Endodermal cell (in vitro differentiated cells): Measurements from ENCODE around the gene FAM107B. TPM values are rescaled to one million over a fixed set of nuclear protein-coding genes. Genes with fewer than 3 reads are reported as not detected.

Source experiments
- DNase-seq: peaks from one replicate; pipeline ENCODE4 v3.0.0-alpha.2; 2017
- H3K27ac ChIP-seq: 2 replicates; pipeline ENCODE4 v1.5.1; 2013; ENCODE audit warnings: mild to moderate bottlenecking, low read depth, low read length, moderate library complexity
- H3K27me3 ChIP-seq: 2 replicates; pipeline ENCODE4 v1.6.1; 2013; ENCODE audit warnings: mild to moderate bottlenecking, low read length, moderate library complexity; ENCODE audit not compliant: insufficient read depth, control insufficient read depth, poor library complexity, severe bottlenecking
- H3K36me3 ChIP-seq: 2 replicates; pipeline ENCODE4 v1.7.0; 2013; ENCODE audit warnings: mild to moderate bottlenecking, low read length, moderate library complexity; ENCODE audit not compliant: control insufficient read depth, insufficient read depth
- H3K4me1 ChIP-seq: one replicate; pipeline ENCODE4 v1.7.0; 2013; ENCODE audit warnings: low read length; ENCODE audit not compliant: control insufficient read depth, insufficient read depth
- H3K4me3 ChIP-seq: 2 replicates; pipeline ENCODE4 v1.5.1; 2013; ENCODE audit warnings: mild to moderate bottlenecking, low read length, moderate library complexity
- H3K9ac ChIP-seq: 2 replicates; pipeline ENCODE4 v1.6.1; 2013; ENCODE audit warnings: mild to moderate bottlenecking, low read length, moderate library complexity; ENCODE audit not compliant: poor library complexity, severe bottlenecking; ENCODE audit errors: extremely low read depth
- H3K9me3 ChIP-seq: 2 replicates; pipeline ENCODE4 v1.6.1; 2013; ENCODE audit warnings: mild to moderate bottlenecking, low read length, moderate library complexity; ENCODE audit not compliant: control insufficient read depth
- H3K27ac Mint-ChIP-seq: 2 replicates; pipeline ENCODE4 v1.8.0; 2020; ENCODE audit warnings: mixed read lengths
- H3K27me3 Mint-ChIP-seq: 2 replicates; pipeline ENCODE4 v1.8.0; 2021; ENCODE audit warnings: mild to moderate bottlenecking, mixed read lengths; ENCODE audit not compliant: insufficient read depth
- H3K36me3 Mint-ChIP-seq: 2 replicates; pipeline ENCODE4 v1.8.0; 2020; ENCODE audit warnings: low read depth, mixed read lengths
- H3K4me1 Mint-ChIP-seq: 2 replicates; pipeline ENCODE4 v1.8.0; 2020; ENCODE audit warnings: mixed read lengths
- H3K4me3 Mint-ChIP-seq: 2 replicates; pipeline ENCODE4 v1.8.0; 2020; ENCODE audit warnings: mild to moderate bottlenecking, moderate library complexity, mixed read lengths
- H3K9me3 Mint-ChIP-seq: 2 replicates; pipeline ENCODE4 v1.8.0; 2020; ENCODE audit warnings: mild to moderate bottlenecking, mixed read lengths
- WGBS, 2 experiments: methylation state at CpG; one replicate each; pipeline versions ENCODE4 v1.1.5 to v1.1.7; 2013; ENCODE audit warnings: missing lambda C conversion rate in 2 of 2, mixed read lengths in 1 of 2; ENCODE audit not compliant: insufficient coverage in 1 of 2, insufficient read length in 1 of 2; 5-methylcytosine and 5-hydroxymethylcytosine counted together
- total RNA-seq, 2 donors: library from RNA; stranded (reverse); fragmentation: NEBNext Ultra II Directional in 1 of 2; extraction: Animal tissue kit (Norgen Biotek cat#: 25700) in 1 of 2; gene quantifications; 2 replicates in 1 of 2; 3 replicates in 1 of 2; pipeline ENCODE4 v1.2.1, GENCODE V29; 2021
- TF ChIP-seq, protein P1 (sequence below): fragments of 200-600 bp; sonication (generic); conservative IDR thresholded peaks from 2 replicates; pipeline ENCODE4 v1.5.0; 2021; ENCODE audit warnings: antibody characterized with exemption, mild to moderate bottlenecking

Gene FAM107B
- total RNA-seq, 2 donors from 2014 or later: 16.0 to 24.0 TPM

GRCh38 chr10:14513123-14513522, 261.6 kb downstream of the FAM107B start:
- Histone ChIP-seq H3K36me3 (peaks cover 17% of the 10 kb centered on the region), H3K27me3 (no peaks in the 10 kb centered on the region), H3K4me3 (no peak overlapping the region), H3K4me1 (no peaks in the 10 kb centered on the region), H3K27ac (no peak overlapping the region), H3K9ac (no peak overlapping the region), H3K9me3 (peaks cover 11% of the 10 kb centered on the region)
- H3K4me1 Mint-ChIP-seq: no peaks in the 10 kb centered on the region
- 95 to 100% methylated on average over 4 of the region's 4 CpGs for WGBS, 2 experiments
- no peak overlapping the region for H3K27ac Mint-ChIP-seq
- H3K36me3 Mint-ChIP-seq: peaks cover 18% of the 10 kb centered on the region
- H3K27me3 Mint-ChIP-seq: no peaks in the 10 kb centered on the region
- DNase-seq: no peak
- no peak overlapping the region for H3K4me3 Mint-ChIP-seq
- H3K9me3 Mint-ChIP-seq: peaks cover 1% of the 10 kb centered on the region
- TF ChIP-seq, protein P1, sequence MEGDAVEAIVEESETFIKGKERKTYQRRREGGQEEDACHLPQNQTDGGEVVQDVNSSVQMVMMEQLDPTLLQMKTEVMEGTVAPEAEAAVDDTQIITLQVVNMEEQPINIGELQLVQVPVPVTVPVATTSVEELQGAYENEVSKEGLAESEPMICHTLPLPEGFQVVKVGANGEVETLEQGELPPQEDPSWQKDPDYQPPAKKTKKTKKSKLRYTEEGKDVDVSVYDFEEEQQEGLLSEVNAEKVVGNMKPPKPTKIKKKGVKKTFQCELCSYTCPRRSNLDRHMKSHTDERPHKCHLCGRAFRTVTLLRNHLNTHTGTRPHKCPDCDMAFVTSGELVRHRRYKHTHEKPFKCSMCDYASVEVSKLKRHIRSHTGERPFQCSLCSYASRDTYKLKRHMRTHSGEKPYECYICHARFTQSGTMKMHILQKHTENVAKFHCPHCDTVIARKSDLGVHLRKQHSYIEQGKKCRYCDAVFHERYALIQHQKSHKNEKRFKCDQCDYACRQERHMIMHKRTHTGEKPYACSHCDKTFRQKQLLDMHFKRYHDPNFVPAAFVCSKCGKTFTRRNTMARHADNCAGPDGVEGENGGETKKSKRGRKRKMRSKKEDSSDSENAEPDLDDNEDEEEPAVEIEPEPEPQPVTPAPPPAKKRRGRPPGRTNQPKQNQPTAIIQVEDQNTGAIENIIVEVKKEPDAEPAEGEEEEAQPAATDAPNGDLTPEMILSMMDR: no peak

- no peak overlapping the region for H3K4me3 ChIP-seq
- TF ChIP-seq, protein P1: no peak
- peaks cover 14% of the 10 kb centered on the region for H3K36me3 ChIP-seq
- 95 to 100% methylated on average over 2 of the region's 2 CpGs for WGBS, 2 experiments
- Mint-ChIP-seq H3K27me3 (no peaks in the 10 kb centered on the region), H3K4me1 (no peaks in the 10 kb centered on the region), H3K4me3 (no peak overlapping the region), H3K36me3 (peaks cover 15% of the 10 kb centered on the region), H3K9me3 (no peaks in the 10 kb centered on the region), H3K27ac (no peak overlapping the region)
- DNase-seq: no peak
- H3K4me1 ChIP-seq: no peaks in the 10 kb centered on the region
- H3K9me3 ChIP-seq: peaks cover 11% of the 10 kb centered on the region
- H3K9ac ChIP-seq: no peak overlapping the region
- no peaks in the 10 kb centered on the region for H3K27me3 ChIP-seq
- no peak overlapping the region for H3K27ac ChIP-seq
Observed at GRCh38 chr10:14510346-14510745, 264.4 kb downstream of the FAM107B start.

GRCh38 chr10:14508725-14509124, 266.0 kb downstream of the FAM107B start:
- H3K9me3 ChIP-seq: peaks cover 11% of the 10 kb centered on the region
- H3K27ac ChIP-seq: no peak overlapping the region
- WGBS, 2 experiments: 96 to 97% methylated on average over 11 to 14 of the region's 14 CpGs
- peaks cover 14% of the 10 kb centered on the region for H3K36me3 ChIP-seq
- H3K9ac ChIP-seq: no peak overlapping the region
- no peak overlapping the region for H3K4me3 ChIP-seq
- Mint-ChIP-seq H3K4me1 (no peaks in the 10 kb centered on the region), H3K9me3 (no peaks in the 10 kb centered on the region), H3K27ac (no peak overlapping the region), H3K36me3 (peaks cover 15% of the 10 kb centered on the region), H3K27me3 (no peaks in the 10 kb centered on the region), H3K4me3 (no peak overlapping the region)
- no peaks in the 10 kb centered on the region for H3K27me3 ChIP-seq
- no peaks in the 10 kb centered on the region for H3K4me1 ChIP-seq
- DNase-seq: no peak
- TF ChIP-seq, protein P1: no peak
